ENCODE results near the gene EPHA10. TPM values are rescaled to one million over a fixed set of nuclear protein-coding genes. Genes with fewer than 3 reads are reported as not detected.
"Not testable (repeated sequence)": the region's sequence is repeated elsewhere in the genome, so short reads cannot be mapped to it uniquely, and the experiment has no call there.

Gene EPHA10
- polyA plus RNA-seq, 6 donors from 2014 or later, result not detected

GRCh38 chr1:37794372-37795339, 29.7 kb upstream of the EPHA10 start:
- Mint-ChIP-seq H3K9me3 (no peaks in the 10 kb centered on the region), H3K27ac (no peak overlapping the region), H3K4me1 (peaks cover 17 to 23% (median 22%) of the 10 kb centered on the region in 3 donors), H3K27me3 (peaks cover 11 to 36% (median 30%) of the 10 kb centered on the region in 3 donors), H3K36me3 (peaks cover 2 to 10% of the 10 kb centered on the region in 2 donors), H3K4me3 (peak overlapping the region; percentile 73 to 92 (median 88))
- ATAC-seq (ENCODE audit: low read depth in 2 of 2) (no peak), DNase-seq (no peak)

GRCh38 chr1:37793773-37794371, 29.0 kb upstream of the EPHA10 start, which contains the start of gene MANEAL:
TSS of gene MANEAL (plus strand) at chr1:37793847. CDS start at chr1:37794183, 336 bp downstream.
- Mint-ChIP-seq H3K27me3 (peaks cover 12 to 37% (median 32%) of the 10 kb centered on the region in 3 donors), H3K4me1 (peaks cover 17 to 23% (median 19%) of the 10 kb centered on the region in 3 donors), H3K9me3 (no peaks in the 10 kb centered on the region), H3K4me3 (peak within 1 kb of the TSS; percentile 73 to 92 (median 88)), H3K36me3 (peaks cover 0 to 2% of the 10 kb centered on the region in 2 donors), H3K27ac (peak within 1 kb of the TSS in 1 of 6 donors; percentile 53)
- DNase-seq (peak; percentile 48), ATAC-seq (ENCODE audit: low read depth in 2 of 2) (peak; percentile 85 to 87)

- H3K27ac Mint-ChIP-seq, result peak overlapping the region in 1 of 6 donors; percentile 53
- H3K4me3 Mint-ChIP-seq, result peak overlapping the region; percentile 70 to 84 (median 80)
- peaks cover 16 to 23% (median 17%) of the 10 kb centered on the region in 3 donors for H3K4me1 Mint-ChIP-seq
- ATAC-seq (ENCODE audit: low read depth in 2 of 2) (no peak), DNase-seq (no peak)
- H3K9me3 Mint-ChIP-seq, result no peaks in the 10 kb centered on the region
- no peaks in the 10 kb centered on the region for H3K36me3 Mint-ChIP-seq
- peaks cover 12 to 45% (median 32%) of the 10 kb centered on the region in 3 donors for H3K27me3 Mint-ChIP-seq
These were observed 28.2 kb upstream of the EPHA10 start for GRCh38 chr1:37792943-37793686.

- no peak overlapping the region for H3K4me3 Mint-ChIP-seq
- H3K27me3 Mint-ChIP-seq, result peaks cover 21 to 37% (median 34%) of the 10 kb centered on the region in 3 donors
- ATAC-seq (ENCODE audit: low read depth in 2 of 2) (no peak), DNase-seq (no peak)
- H3K4me1 Mint-ChIP-seq, result peaks cover 5 to 9% (median 5%) of the 10 kb centered on the region in 3 donors
- no peak overlapping the region for H3K27ac Mint-ChIP-seq
- no peaks in the 10 kb centered on the region for H3K36me3 Mint-ChIP-seq
- no peaks in the 10 kb centered on the region for H3K9me3 Mint-ChIP-seq
These were observed 17.6 kb upstream of the EPHA10 start for GRCh38 chr1:37782491-37782890.

GRCh38 chr1:37778654-37779053, 13.7 kb upstream of the EPHA10 start:
- ATAC-seq (ENCODE audit: low read depth in 2 of 2) (no peak), DNase-seq (no peak)
- H3K36me3 Mint-ChIP-seq, result no peaks in the 10 kb centered on the region
- H3K27me3 Mint-ChIP-seq, result peaks cover 11 to 24% (median 23%) of the 10 kb centered on the region in 3 donors
- H3K4me1 Mint-ChIP-seq, result peaks cover 5 to 12% (median 9%) of the 10 kb centered on the region in 3 donors
- H3K4me3 Mint-ChIP-seq, result peak overlapping the region in 1 of 8 donors; percentile 31
- H3K9me3 Mint-ChIP-seq, result peaks cover 0 to 6% (median 2%) of the 10 kb centered on the region in 7 donors
- H3K27ac Mint-ChIP-seq, result no peak overlapping the region

- peaks cover 5 to 12% (median 9%) of the 10 kb centered on the region in 3 donors for H3K4me1 Mint-ChIP-seq
- peak overlapping the region in 1 of 8 donors; percentile 29 for H3K4me3 Mint-ChIP-seq
- no peaks in the 10 kb centered on the region for H3K36me3 Mint-ChIP-seq
- ATAC-seq (ENCODE audit: low read depth in 2 of 2) (no peak), DNase-seq (no peak)
- peaks cover 0 to 17% (median 9%) of the 10 kb centered on the region in 7 donors for H3K9me3 Mint-ChIP-seq
- peak overlapping the region in 1 of 6 donors; percentile 42 for H3K27ac Mint-ChIP-seq
- H3K27me3 Mint-ChIP-seq, result peaks cover 11 to 36% (median 32%) of the 10 kb centered on the region in 3 donors
These were observed 12.1 kb upstream of the EPHA10 start for GRCh38 chr1:37776946-37777516.

- not testable (repeated sequence) for DNase-seq; H3K27ac Mint-ChIP-seq; H3K4me1 Mint-ChIP-seq; H3K4me3 Mint-ChIP-seq; ATAC-seq (ENCODE audit: low read depth in 2 of 2); H3K36me3 Mint-ChIP-seq
- Mint-ChIP-seq H3K27me3 (peaks cover 35 to 61% (median 56%) of the 10 kb centered on the region in 3 donors), H3K9me3 (peaks cover 0 to 17% (median 9%) of the 10 kb centered on the region in 7 donors)
These were observed 6.5 kb upstream of the EPHA10 start for GRCh38 chr1:37771440-37771839.

- Mint-ChIP-seq H3K4me1 (peaks cover 10 to 25% (median 15%) of the 10 kb centered on the region in 3 donors), H3K4me3 (no peak overlapping the region), H3K36me3 (peaks cover 5 to 10% of the 10 kb centered on the region in 2 donors), H3K27me3 (peaks cover 69 to 88% (median 87%) of the 10 kb centered on the region in 3 donors), H3K27ac (no peak overlapping the region), H3K9me3 (peaks cover 0 to 8% (median 4%) of the 10 kb centered on the region in 7 donors)
- DNase-seq, result no peak
- no peak for ATAC-seq (ENCODE audit: low read depth in 2 of 2)
These were observed 2.6 kb upstream of the EPHA10 start for GRCh38 chr1:37767488-37767887.

GRCh38 chr1:37765916-37766664, 1.2 kb upstream of the EPHA10 start:
- no peak overlapping the region for H3K27ac Mint-ChIP-seq
- ATAC-seq (ENCODE audit: low read depth in 2 of 2) (peak; percentile 60 to 83), DNase-seq (no peak)
- H3K4me3 Mint-ChIP-seq, result peak overlapping the region in 6 of 8 donors; percentile 32 to 70 (median 52)
- H3K27me3 Mint-ChIP-seq, result peaks cover 72 to 92% (median 91%) of the 10 kb centered on the region in 3 donors
- H3K4me1 Mint-ChIP-seq, result peaks cover 10 to 25% (median 15%) of the 10 kb centered on the region in 3 donors
- peaks cover 5 to 10% of the 10 kb centered on the region in 2 donors for H3K36me3 Mint-ChIP-seq
- peaks cover 0 to 8% (median 4%) of the 10 kb centered on the region in 7 donors for H3K9me3 Mint-ChIP-seq

- DNase-seq, result no peak
- peaks cover 58 to 80% (median 74%) of the 10 kb centered on the region in 3 donors for H3K27me3 Mint-ChIP-seq
These were observed 500 bp downstream of the EPHA10 start for GRCh38 chr1:37764414-37764825.

GRCh38 chr1:37763791-37764413, 1.0 kb downstream of the EPHA10 start:
- no peak for ATAC-seq (ENCODE audit: low read depth in 2 of 2)
- peaks cover 5 to 10% of the 10 kb centered on the region in 2 donors for H3K36me3 Mint-ChIP-seq
- peaks cover 56 to 75% (median 69%) of the 10 kb centered on the region in 3 donors for H3K27me3 Mint-ChIP-seq
- no peak for DNase-seq
- peak overlapping the region in 2 of 8 donors; percentile 32 to 37 for H3K4me3 Mint-ChIP-seq
- H3K9me3 Mint-ChIP-seq, result peaks cover 0 to 8% (median 4%) of the 10 kb centered on the region in 7 donors
- peak overlapping the region in 1 of 6 donors; percentile 39 for H3K27ac Mint-ChIP-seq
- H3K4me1 Mint-ChIP-seq, result peaks cover 10 to 25% (median 15%) of the 10 kb centered on the region in 3 donors

More at GRCh38 chr1:37764414-37764825, 500 bp downstream of the EPHA10 start:
- peaks cover 10 to 25% (median 15%) of the 10 kb centered on the region in 3 donors for H3K4me1 Mint-ChIP-seq
- no peak for ATAC-seq (ENCODE audit: low read depth in 2 of 2)
- peaks cover 5 to 10% of the 10 kb centered on the region in 2 donors for H3K36me3 Mint-ChIP-seq
- H3K27ac Mint-ChIP-seq, result peak overlapping the region in 2 of 6 donors; percentile 39 to 82
- peaks cover 0 to 8% (median 4%) of the 10 kb centered on the region in 7 donors for H3K9me3 Mint-ChIP-seq
- peak overlapping the region in 4 of 8 donors; percentile 29 to 74 (median 54) for H3K4me3 Mint-ChIP-seq
